Measurements from ENCODE around the gene SPG7.
"Not testable (repeated sequence)": the region's sequence is repeated elsewhere in the genome, so short reads cannot be mapped to it uniquely, and the experiment has no call there.

Gene SPG7

DNA sequence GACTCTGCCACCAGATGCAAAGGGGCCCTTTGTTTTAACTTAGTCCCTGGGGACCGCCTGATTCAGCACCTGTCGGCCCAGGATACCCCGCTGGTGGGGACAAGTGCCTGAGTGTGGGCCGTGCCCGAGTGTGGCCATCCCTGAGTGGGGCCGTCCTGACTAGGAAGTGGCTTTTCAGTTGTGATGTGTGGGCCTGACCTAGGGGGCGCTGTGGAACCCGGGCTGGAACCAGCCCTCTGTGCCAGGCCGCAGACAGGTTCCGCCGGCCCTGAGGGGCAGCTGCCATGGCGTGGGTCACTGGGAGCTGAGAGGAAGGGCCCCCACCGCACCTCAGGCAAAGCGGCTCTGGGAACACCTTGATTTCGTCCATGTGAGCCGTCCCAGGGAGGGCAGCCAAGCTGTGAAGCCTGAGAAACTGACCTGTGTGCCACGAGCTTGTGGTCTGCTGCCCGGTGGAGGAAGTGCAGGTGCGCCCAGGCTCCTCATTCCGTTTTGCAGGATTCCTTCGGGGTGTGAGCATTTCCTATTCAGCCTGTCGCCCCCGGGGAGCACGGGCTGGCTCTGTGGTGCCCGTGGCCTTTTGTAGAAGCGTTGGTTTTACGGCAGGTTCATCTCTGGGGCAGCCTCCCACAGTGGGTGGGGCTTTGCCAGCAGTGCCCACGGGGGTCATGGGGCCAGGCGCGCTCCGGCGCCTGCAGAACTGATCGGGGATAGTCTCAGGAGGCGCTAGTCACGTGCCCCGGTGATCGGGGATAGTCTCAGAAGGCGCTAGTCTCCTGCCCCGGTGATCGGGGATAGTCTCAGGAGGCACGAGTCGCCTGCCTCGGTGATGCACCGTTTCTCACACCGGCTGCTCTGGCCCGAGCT is 57.5 kb downstream of the SPG7 start:
- DNase-seq, result peak; percentile 34

DNA sequence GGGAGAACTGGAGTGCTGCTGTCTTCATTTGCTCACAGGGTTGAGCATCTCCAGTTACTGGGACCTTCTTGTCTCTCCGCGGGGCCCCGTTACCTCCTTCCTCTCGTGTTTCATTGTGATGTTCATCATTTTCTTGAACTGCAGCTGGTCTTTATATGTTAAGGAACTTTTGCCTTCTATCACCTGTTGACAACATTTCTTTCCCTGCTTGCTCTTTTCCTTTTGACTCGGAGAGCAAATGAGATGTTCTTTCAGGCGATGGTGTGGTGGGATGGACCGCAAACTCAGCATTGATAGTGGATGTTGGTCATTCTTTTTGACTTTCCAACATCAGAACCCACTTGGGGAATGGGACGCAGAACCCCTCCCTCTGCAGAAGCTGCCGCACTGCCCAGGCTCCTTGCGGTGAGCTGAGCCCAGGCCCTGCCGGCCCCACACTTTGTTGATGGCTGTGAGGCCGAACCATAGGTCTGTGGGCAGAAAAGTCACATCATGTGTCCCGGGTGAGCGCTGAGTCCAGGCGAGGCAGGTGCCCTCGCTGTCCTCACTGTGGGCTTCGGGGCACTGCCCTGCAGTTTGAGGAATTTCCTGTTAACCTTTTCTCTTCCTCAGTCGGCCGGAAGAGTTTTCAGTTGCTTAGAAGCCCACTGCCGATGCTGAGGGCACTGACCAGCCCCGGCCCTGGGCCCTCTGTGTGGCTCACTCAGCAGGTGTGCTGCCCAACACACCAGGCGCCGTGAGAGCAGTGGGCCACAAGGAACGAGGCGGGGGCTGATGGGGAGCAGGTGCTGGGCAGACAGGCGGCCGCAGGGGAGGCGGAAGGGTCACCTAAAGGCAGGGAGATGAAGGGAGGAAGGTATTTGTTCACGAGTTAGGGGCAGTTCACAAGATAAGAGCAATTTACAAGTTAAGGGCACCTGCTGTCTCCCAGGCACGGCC is 59.7 kb downstream of the SPG7 start:
- DNase-seq, result no peak

DNA sequence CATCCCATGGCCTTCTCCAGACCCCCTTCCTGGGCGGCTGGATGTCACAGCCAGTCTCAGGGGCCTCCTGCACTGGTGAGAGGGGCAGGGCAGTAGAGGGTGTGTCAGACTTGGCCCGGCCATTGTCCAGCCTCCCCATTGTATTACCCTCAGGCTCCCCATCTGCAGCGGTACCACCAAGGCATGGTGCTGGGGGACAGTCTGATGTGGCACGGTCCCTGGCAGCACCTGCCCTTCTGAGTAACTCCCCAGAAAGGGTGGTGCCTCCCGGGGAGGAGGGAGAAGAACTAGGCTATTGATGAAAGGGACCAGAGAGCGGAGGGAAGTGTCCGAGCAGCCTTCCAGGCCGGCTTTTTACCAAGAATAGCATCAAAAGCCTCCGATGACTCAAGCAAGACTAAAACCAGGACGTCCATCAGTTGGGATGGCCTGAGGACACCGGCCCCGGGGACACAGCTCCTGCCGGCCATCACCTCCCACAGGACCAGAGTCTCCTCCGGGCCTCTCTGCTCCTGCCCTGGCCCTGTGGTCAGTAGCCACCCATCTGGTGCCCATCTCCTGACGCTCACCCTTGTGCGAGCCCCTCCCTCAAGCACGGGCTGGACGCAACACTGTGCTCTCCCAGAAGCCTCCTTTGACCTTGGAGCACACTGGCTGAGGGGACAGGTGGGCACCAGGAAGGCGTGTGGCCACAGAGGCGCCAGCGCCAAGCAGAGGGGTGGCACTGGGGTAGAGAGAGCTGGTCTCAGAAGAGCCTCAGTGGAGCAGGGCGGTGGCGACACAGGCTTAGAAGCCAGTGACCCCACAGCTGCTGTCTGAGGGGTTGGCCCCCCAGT is 61.5 kb downstream of the SPG7 start:
- no peak for DNase-seq

DNA sequence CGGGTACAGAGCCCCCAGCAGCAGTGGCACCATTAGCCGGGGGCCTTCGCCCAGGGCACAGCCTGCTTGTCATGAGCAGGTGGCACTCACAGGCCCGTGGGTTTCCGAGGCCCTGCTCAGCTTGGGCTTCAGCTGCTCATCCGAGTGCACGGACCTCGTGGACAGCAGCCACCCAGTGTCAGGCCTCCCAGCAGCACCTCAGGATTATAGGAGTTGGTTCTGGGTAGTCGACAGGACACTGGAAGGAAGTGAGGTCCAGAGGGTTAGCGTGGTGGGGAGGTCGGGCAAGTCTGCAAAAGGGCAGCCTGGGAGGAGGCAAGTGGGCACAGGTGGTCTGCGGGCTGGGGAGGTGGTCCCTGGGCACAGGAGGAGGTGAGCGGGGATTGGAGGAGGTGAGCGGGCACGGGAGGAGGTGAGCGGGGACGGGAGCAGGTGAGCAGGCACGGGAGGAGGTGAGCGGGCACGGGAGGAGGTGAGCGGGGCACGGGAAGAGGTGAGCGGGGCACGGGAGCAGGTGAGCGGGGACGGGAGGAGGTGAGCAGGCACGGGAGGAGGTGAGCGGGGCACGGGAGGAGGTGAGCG is 62.2 kb downstream of the SPG7 start:
- DNase-seq, result no peak

DNA sequence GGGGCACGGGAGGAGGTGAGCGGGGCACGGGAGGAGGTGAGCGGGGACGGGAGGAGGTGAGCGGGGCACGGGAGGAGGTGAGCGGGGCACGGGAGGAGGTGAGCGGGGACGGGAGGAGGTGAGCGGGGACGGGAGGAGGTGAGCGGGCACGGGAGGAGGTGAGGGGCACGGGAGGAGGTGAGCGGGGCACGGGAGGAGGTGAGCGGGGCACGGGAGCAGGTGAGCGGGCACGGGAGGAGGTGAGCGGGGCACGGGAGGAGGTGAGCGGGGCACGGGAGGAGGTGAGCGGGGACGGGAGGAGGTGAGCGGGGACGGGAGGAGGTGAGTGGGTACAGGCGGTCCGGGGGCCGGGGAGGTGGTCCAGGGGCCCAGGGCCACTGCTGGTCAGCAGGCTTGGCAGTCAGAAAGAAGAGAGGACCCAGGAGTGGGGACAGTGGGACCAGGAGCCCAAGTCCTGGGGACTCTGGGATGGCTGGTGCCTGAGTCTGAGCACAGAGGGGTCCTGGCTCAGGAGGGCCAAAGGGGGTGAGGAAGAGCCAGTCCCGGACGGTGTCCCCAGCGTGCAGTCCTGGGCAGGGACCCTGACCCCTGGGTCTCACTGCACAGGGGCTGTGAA is 62.9 kb downstream of the SPG7 start:
- DNase-seq, result not testable (repeated sequence)

DNA sequence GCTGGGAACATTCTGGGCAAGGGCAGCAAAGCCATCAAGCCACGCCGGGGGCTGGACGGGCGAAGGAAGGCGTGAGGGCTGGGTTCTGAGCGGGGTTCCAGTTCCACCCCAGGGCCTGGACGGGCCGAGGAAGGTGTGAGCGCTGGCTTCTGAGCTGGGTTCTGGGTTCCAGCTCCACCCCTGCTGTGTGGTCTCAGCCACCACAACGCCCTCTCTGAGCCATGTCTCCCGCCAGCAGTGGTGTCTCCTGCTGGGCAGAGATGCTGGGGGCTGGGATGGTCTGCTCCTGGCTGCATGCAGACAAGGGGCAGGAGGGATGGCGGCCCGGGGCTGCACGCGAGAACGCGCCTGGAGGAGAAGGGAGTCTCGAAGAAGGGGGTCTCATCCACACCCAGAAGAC is 63.4 kb downstream of the SPG7 start:
- no peak for DNase-seq

DNA sequence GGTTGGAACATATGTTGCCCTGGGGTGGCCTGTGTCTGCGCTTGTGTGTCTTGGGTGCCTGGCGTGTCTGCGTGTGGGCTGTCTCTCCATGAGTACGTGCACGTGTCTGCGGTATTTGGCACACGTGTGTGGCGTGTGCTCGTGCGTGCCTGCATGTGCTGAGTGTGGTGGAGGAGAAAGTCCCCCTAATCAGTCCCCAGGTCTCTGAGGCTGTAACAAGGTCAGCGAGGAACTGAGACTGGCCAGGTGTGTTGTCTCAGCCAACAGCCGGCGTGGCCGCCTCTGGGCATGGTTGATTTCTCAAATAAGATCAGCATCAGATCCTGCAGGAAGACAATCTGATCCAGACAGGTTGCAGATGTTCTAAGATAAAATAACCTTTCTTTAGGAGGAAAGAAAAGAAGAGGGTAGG is 63.9 kb downstream of the SPG7 start:
- no peak for DNase-seq

DNA sequence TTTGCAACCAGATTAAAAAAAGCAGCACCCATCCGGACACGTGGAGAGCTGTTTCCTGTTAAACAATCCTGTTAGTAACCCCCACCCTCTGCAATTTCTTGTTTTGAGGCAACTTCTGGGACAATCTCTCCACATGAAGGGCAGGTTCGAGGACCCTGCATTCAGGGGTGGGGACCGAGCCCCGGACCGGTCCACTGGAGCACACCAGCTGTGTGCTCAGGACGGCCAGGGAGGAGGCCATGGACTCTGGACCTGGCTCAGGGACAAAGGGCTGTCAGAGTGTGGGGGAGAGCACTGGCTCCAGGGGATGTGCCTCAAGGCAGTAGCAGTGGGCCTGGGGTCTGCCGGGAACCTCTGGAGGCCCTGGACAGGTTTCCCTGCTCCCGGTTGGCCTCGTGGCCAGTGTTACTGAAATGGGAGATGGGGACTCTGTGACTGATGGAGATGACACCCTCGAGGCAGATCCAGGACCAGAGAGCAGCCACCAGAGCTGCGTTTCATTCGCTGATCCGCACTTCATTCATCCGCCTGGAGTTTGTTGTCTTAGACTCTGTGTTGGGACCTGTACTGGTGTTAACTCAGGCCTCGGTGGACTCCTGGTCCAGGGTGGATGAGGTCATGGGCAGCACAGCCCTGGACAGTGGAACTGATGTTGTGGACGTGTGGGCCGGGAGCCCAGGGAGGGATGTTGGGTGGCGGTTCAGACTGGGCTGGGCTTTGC is 64.4 kb downstream of the SPG7 start:
- no peak for DNase-seq

DNA sequence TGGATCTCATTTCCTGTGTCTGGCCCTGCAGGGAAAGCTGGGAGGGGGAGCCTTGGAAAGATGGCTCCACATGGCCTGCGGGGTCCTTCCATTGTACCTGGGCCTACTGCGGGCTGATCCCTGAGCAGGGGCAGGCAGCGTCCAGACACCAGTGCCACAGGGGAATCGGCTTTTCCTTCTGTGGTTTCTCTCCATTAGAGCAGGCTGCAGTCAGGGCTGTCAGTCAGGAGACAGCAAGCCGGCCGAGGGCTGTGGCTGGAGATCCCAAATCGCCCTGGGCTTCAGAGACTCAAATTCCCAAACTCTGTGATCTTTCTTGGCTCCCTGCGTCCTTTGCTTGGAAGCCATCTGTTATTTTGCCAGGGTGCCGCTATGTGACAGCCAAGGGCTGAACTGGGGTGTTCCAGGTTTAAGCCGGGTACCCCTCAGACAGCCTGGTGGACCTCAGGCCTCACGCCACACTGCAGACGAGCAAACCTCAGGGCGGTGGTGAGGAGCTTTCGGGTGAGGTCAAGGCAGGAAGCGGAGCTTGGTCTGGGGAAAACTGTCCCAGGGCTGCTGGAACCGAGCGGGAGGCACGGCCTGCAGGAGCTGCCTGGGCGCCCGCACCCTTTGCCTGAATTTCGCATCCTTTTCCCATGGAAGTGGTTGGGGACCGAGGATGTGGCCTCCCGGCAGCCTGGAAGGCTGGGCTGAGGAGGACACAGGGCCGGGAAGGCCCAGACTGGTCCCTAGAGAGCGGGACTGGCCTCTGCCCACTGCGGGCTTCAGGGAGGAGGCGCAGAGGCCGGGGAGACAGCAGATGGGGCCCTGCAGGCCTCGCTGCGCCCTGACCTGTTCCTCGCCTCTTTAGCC is 65.8 kb downstream of the SPG7 start:
- DNase-seq, result no peak

DNA sequence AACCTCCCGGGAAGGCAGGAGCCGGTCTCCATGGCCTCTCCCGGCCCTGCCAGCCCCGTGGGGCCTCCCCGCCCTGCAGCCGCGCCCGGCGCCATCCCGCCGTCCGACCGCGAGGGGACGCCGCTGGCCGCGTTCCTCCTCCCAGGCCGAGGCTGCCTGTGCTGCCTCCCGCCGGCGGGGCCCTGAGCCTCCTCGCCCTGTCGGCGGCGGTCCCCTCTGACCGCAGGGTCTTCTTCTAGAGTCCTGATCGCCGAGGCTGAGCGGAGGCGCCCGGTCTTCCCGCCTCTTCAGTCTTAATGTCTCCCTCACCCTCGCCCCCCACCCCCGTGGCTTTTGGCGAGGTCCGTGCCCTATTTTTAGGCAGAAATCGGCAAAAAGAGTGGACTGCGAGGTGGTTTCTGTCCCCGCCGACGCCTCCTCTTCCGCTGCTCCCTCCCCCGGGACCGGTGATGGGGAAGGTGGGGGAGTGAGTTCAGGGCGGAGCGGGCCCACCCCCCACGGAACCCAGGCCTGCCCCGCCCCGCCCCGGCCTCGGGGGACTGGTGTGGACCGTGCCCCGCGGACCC is 66.6 kb downstream of the SPG7 start:
- no peak for DNase-seq

DNA sequence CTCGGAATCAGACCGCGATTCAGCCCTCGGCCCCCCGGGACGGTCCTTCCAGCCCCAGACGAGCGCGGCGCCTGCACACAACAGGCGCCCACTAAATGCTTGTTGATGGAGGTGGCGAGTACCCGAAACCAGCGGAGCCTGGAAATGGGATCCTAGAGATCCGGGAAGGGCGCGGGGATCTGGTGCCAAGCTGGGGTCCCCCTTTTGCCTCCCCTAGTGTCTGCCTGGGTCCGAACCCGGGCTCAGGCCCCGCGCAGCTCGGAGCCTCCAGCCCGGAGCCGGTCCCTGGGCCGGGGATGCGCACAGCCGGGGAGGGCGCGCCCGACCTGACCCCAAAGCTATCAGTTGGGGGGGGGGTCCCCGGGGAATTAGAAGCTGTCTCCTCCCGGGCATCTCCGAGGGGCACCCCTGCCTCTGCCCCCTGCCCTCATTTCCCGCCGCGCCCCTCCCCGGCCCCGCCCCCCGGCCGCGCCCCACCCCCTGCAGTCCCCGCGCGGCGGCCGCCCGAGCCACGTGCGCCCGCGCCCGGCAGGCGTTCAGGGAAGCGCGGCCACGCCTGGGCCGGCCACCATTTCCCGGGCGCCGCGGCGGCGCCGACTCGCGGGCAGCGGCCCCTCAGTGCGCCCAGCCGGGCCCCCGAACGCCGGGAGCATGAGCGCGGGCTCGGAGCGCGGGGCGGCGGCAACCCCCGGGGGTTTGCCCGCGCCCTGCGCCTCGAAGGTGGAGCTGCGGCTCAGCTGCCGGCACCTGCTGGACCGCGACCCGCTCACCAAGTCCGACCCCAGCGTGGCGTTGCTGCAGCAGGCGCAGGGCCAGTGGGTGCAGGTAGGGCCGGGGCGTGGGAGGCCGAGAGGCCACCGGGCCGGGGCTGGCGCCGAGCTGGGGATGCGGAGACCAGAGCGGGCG is 67.3 kb downstream of the SPG7 start, which contains the start of gene CPNE7:
Gene CPNE7, plus strand, starts transcription at position 512 of the 906 bp plus-strand sequence. Its CDS starts 140 bp downstream, at position 652.
- no peak for DNase-seq

DNA sequence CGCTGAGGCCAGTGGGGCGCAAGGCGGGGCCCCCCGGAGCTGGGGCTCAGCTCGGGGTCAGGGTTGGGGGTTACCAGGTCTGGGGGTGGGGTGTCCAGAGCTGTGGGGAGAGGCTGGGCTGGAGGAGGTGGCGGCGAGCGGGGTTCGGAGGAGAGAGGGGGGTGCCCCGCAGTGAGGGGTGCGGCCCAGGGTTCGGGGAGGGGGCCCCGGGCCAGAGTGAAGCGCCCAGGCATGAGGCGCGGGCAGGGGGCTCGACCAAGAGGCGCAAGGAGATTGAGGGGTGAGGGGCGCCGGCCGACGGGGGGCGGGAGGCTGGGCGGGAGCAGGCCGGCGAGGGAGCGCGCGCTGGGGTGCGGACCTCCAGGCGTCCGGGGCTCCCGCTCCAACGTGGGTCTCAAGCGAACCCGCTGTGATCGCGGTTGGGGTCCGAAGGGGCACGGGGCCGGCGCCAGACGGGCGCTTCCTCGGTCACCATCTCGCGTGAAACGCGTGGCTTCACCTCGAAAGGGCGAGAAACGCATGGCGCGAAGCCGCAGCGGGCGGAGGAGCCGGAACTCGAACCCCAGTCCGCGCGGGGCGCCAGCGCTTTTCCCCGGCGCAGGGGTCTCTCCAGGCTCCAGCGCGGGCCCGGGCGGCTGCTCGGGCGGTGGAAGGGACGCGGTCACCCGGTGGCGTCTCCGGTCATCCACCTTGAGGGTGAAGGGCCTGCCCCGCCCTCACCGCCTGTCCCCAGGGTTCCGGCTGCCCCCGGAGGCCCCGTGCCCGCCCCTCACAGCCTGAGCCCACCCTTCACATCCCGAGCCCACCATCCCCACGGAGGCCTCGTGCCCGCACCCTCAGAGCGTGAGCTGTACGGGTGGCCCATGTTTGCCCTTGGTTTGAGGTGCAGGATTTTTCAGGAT is 68.2 kb downstream of the SPG7 start:
- no peak for DNase-seq

DNA sequence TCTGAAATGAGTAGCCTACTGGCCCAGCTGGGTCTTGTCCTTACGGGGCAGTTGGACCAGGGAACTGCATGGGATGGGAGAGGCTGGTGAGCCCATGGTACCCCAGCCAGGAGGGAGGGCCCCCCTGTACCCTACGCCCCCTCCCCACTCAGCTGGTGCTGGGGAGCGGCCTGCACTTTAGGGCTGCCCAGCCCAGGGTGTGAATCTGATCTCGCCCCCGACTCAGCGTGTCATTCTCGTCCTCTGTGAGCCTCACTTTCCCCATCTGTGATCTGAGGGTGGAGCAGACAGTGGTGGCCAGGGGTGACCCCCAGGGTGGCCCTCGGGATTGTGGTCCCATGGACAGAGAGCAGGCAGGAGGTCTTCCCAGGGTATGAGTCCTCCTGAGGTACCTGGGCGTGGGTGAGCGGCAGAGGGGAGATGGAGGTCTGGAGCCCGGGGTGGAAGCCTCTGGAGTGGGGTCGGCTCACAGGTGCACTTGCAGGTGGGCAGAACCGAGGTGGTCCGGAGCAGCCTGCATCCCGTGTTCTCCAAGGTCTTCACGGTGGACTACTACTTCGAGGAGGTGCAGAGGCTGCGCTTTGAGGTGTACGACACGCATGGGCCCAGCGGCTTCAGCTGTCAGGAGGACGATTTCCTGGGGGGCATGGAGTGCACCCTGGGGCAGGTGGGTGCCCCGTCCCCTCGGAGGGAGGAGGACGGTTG is 69.0 kb downstream of the SPG7 start:
- no peak for DNase-seq

DNA sequence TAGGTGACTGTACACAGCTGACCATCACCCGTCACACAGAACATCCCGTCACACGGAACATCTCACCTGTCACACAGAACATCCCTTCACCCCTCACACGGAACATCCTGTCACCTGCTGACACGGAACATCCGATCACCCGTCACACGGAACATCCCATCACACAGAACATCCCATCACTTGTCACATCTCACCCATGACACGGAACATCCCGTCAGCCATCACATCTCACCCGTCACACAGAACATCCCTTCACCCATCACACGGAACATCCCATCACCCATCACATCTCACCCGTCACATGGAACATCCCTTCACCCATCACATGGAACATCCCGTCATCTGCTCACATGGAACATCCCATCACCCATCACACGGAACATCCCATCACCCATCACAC is 71.1 kb downstream of the SPG7 start:
- DNase-seq, result no peak

DNA sequence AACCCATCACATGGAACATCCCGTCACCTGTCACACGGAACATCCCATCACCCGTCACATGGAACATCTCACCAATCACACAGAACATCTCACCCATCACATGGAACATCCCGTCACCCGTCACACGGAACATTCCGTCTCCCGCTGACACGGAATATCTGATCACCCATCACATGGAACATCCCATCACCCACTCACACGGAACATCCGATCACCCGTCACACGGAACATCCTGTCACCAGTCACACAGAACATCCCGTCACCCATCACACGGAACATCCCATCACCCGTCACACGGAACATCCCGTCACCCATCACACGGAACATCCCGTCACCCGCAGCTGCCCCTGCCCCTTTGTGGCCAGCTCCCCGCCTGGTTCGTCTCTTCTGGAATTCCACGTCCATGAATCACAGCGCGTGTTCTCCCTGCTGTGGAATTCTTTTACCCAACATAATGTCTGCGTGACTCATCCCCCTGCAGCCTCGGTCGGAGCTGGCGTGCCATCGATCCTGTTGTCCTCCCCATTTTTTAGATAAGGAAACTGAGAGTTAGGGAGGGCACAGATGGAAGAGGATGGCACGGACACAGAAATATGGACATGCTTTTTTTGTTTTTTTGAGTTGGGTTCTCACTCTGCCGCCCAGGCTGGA is 73.0 kb downstream of the SPG7 start:
- no peak for DNase-seq

DNA sequence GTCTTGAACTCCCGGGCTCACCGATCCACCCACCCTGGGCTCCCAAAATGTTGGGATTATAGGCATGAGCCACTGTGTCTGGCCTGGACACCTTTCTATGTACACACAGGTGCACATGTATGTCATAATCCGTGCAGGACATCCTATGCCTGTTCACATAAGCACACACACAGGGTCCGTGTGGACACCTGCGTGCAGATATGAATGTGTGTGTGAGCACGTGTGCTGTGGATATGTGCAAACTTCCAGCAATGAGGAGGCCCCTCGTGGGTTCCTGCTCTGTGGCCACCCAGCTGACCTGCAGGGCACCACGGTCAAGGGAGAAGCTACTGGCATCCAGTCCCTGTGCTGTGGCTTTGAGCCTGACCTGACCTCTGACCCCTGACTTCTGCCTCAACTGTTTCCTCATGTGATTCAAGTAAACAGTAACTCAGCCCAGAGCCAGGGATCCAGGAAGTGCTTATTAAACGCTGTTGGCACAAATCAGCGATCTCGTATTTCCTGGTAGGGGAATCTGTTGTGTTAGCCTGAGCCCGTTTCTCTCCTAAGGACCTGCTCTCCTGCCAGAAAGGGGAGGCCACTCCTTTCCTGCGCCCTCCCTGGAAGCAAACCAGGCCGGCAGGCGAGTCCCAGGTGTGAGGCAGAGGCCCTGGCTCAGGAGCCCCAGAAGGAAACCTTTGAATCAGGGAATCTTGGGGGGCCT is 73.8 kb downstream of the SPG7 start:
- peak; percentile 28 for DNase-seq
